HG03064 (cell line): ENCODE results near the gene KCNJ6.
"Not testable (repeated sequence)": the region's sequence is repeated elsewhere in the genome, so short reads cannot be mapped to it uniquely, and the experiment has no call there.

Experiments used
- ATAC-seq: cut with Tn5 transposase; IDR thresholded peaks from one replicate; pipeline ENCODE4 v1.9.1; 2021; ENCODE audit warnings: low read depth; ENCODE audit not compliant: unreplicated experiment

Gene KCNJ6

GRCh38 chr21:37587635-37588177 is 328.6 kb downstream of the KCNJ6 start:
- no peak for ATAC-seq

DNA sequence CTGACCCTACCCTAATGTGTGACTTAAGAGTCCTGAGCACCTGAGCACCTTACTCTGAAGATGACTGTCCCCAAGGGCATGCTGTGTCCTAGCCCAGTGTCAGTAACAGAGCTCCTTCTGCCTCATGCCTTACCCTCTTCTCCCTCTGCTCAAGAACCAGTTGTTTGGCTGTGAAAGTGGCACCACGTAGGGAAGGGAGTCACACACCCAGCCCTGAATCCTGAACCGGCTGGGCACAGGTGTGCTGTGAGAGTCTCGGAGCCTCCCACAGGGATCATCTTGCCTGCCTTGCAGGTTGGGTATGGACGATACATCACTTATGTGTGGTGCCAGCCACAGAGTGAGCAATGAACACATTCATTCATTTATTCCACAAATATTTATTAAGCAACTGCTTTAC is 329.1 kb downstream of the KCNJ6 start:
- no peak for ATAC-seq

GRCh38 chr21:37582590-37582989 is 333.7 kb downstream of the KCNJ6 start:
- no peak for ATAC-seq

DNA sequence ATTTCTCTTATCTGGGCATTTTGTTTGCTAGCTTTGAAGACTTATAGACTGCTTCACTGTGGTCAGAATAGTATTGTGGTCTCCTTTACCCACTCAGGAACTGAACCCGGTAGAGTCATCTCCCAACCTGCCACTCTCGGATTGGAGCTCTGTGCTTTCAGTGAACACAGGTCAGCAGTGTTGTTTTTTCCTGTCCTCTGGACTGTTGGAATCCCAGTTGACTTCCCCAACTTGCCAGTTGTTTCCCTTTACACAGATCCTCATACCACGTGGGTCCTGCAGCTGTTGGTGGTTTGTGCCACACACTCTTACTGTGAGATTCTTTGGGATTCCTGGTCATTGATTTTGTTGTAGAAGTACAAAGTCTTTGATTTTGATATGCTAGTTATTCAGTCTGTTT is 335.6 kb downstream of the KCNJ6 start:
- ATAC-seq: no peak

GRCh38 chr21:37579356-37579755 is 336.9 kb downstream of the KCNJ6 start:
- ATAC-seq: no peak

DNA sequence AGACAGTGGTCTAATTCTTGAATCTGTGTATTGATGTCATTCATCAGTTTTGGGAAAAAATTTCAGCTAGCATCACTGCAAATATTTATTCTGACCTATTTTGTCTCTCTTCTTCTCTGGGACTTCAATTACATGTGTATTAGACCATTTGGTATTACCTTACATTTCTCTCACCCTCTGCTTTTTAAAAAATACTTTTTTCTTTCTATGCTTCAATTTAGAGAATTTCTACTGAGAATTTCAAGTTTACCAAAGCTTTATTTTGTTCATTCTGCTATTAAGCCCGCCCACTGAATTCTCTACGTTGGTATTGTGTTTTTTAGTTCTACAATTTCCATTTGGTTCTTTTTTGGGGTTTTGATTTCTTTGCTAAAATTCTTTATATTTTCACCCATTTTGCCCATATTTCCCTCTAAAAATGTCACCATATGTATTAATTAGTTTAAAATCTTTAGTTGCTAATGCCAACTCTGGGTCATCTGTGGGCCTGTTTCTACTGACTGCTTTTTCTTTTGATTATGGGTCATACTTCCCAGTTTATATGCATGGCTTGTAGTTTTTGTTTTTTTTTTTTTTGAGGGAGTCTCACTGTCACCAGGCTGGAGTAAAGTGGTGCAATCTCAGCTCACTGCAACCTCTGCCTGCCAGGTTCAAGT is 337.7 kb downstream of the KCNJ6 start:
- ATAC-seq: no peak

GRCh38 chr21:37576929-37577328 is 339.3 kb downstream of the KCNJ6 start:
- ATAC-seq: not testable (repeated sequence)

DNA sequence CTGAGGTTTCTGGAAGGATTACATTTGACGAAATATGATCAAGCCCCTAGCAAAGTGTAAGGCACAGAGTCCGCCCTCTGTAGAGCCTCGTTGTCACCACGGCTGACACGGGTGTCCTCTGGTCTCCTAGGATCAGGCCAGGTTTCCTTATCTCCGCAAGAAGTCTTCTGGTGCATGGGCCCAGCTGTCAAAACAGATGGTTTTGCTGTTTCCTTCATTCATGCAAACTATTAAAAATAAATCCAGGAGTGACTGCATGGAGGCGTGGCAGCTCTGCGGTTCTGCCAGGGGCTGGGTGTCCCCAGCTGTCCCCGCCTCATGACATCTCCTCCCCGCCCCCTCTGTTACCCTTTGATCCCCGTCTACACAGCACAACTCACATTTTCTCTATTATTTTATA is 340.7 kb downstream of the KCNJ6 start:
- ATAC-seq: no peak

GRCh38 chr21:37574751-37575150 is 341.5 kb downstream of the KCNJ6 start:
- ATAC-seq: no peak

DNA sequence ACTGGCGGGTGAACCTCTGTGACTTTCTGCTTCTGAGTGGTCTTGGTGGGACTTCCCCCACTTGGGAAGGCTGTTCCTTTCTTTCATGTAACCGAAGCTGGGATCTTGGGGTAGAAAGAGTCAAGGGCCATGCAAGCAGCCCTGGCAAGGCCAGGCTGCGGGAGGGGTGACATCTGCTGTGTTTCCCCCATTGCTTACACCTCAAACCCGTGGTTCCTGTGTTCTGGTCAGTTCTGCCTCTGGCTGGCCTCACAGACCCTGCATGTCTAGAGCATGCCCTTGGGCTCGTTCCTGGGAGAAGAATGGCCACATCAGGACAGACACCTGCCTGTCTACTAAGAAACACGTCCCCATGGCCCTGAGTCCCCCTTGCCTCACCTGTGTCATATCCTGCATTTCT is 341.9 kb downstream of the KCNJ6 start:
- ATAC-seq: no peak

DNA sequence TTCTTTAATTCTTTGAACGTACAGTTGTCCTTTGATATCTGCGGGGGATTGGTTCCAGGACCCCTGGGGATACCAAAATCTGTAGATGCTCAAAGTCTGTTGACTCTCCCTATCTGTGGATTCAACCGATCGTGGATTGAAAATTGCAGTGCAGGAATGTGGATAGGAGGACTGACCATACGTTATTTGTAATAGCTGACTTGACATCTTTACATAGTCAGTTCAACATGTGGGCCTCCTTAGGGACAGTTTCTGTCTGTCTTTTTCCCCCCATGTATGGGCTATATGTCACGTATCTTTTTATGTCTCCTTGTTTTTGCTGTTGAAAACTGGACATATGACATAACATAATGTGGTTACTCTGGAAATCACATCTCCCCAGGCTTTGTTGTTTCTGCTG is 344.8 kb downstream of the KCNJ6 start:
- no peak for ATAC-seq

DNA sequence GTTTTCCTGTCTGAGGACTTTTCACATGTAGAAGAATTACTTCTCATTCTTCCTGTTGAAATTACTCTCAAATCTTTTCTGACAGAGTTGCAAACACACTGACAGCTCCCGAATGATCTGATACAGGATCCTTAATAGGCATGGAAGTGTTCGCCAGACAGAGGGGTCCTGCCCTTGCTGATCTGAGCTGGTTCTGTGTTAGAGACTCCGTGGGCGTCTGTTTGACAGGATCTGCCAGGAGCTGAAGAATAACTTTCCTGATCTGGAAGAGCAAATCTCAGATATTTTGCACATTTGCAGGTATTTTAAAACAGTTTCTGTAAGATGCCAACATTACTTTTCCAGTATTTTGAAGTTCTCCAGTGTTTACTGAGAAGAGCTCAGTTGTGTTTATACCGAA is 347.3 kb downstream of the KCNJ6 start:
- ATAC-seq: no peak

DNA sequence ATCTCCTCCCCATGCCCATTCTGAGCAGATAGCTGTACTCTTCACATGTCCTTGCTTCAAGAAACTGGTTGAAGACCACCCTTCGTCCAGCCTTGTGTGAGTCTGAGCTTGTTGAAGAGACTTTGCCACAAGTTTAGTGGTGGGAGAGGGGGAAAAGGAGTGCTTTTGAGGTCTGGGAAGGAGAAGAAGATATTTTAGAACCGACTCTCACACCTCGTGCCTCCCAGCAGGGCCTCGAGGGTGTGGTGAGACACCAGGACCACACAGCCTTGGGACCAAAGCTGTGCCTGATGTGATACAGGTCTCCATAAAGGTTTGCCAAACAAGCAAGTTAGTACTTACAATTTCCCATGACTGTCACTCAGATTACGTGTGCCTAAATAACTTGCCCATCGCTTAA is 347.8 kb downstream of the KCNJ6 start:
- ATAC-seq: no peak

- ATAC-seq: no peak
These were observed 349.3 kb downstream of the KCNJ6 start for GRCh38 chr21:37566790-37567615.

- no peak for ATAC-seq
These were observed 350.6 kb downstream of the KCNJ6 start for GRCh38 chr21:37565530-37566223.

DNA sequence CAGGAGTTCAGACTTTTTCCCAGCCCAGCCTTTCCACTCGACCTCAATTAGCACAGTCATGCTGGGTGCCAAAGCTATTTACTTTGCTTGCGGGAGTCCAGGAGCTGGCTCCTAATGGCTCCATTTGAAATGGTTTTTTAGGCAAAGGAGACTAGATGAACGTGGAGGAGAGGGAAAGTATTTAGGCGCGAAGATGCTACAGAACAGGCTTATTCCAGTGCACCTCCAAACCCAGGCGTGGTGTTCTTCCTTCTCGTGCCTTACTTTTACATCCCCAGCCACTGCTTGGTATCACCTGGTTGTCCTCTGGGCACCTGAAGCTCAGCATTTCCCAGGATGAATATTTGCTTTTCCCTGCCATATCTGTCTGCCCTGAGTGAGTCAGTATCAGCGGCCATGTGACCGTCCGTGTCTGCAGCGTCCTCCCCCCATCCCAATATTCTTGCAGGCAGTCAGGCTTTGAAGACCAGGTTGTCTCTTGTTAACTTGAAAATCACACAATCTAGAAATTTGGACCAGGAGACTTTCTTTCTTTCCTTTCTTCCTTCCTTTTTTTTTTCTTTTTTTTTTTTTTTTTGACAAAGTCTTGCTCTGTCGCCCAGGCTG is 351.2 kb downstream of the KCNJ6 start:
- ATAC-seq: no peak

- ATAC-seq: peak; percentile 49
These were observed 351.8 kb downstream of the KCNJ6 start for GRCh38 chr21:37564341-37564923.

DNA sequence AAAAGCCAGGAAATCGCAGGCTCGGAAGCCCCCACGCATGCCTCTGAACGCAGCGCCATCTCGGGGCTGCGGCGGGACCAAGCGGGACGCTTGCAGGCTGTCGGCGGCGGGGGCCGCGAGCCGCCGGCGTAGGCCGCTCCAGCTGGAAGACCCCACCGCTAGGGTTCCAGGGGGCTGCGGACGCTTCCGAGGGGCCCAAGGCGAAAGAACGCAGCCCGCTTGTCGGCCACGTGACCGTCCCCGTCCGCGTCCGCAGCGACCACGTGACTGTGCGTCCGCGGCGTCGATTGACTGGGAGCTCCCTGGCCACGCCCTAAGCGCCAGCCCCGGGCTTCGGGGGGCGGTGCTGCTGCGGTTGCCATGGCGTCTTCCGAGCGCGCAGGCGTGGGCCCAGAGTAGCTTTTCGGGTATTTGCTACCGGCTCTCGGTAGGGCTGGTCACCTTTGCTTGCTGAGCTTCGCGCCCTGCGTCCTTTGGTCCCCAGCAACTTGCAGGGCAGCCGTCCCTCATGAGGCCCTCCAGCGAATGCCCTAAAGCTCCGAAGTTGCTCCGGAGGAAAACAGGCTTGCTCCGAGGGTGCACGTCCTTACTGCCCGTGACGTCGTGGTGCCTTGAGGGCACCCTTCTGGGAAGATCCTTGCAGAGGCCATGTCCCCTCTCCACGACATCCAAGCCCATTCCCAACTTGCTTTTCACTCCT is 352.5 kb downstream of the KCNJ6 start:
- peak; percentile 78 for ATAC-seq

DNA sequence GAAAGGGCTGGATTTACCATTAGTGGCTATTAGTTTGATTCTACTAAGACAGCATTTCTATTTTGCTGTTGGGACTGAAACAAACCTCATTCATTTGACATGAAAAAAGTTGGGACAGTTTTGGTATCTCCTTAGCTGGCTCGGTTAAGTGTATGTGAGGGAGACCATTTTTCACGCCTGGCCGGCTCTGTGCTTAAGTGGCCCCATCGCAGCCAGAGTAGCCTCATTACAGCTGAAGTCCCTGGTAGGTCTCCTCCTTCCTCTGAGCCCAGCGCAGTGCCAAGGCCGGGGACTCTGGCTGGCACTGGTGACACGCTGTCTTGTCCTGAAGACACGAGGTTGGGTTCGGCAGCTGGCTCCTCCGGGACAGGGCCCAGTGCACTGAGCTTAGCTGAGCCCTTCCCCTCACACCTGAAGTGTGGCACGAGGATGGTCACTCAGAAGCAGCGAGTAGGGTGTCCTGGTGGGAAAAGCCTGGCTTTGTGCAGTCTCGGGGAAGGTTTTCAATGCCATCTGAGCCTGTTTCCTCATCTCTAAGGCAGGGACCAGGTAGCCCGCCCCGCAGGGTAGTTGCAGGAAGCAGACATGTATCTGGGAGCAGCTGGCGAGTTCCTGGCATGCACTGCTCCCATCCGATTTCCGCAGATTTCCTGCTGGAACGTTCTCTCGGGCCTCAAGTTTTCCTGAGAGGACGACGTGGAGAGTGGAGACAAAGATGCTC is 353.2 kb downstream of the KCNJ6 start:
- ATAC-seq: peak; percentile 13
